ES-I3 (cell line): ENCODE measurements around the gene ERMP1.

Source experiments
- H3K36me3 ChIP-seq: 2 replicates; pipeline ENCODE4 v1.6.1; 2013; ENCODE audit warnings: mild to moderate bottlenecking, low read length, control low read depth, moderate library complexity; ENCODE audit not compliant: insufficient read depth
- H3K4me1 ChIP-seq: 2 replicates; pipeline ENCODE4 v1.6.1; 2013; ENCODE audit warnings: mild to moderate bottlenecking, control low read depth, low read length; ENCODE audit not compliant: insufficient read depth
- H3K9ac ChIP-seq: 2 replicates; pipeline ENCODE4 v1.6.1; 2013; ENCODE audit warnings: low read depth, mild to moderate bottlenecking, low read length, moderate library complexity
- H3K9me3 ChIP-seq: 2 replicates; pipeline ENCODE4 v1.6.1; 2013; ENCODE audit warnings: mild to moderate bottlenecking, low read length, moderate library complexity; ENCODE audit not compliant: control insufficient read depth, insufficient read depth

ERMP1 gene

DNA sequence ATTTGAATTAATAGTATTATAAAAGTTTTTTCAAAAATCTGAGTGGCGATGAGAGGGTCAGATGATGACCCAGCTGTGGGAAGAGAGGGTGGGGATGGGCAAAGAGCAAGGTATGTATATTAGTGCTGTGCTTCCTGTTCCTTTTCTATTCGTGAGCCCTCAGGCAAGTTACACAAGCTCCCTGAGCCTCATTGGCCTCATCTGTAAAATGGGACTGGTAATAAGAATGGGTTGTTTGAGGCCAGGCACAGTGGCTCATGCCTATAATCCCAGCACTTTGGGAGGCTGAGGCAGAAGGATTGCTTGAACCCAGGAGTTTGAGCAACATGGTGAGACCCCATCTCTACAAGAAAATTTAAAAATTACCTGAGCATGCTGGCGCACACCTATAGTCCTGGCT, 33.8 kb upstream of the ERMP1 start:
- H3K4me1 ChIP-seq: 0 out of 2 replicates have a peak, but pooled peaks cover 2% of the 10 kb centered on the region
- no peak overlapping the region for H3K9ac ChIP-seq
- H3K9me3 ChIP-seq: no peaks in the 10 kb centered on the region
- H3K36me3 ChIP-seq: no peaks in the 10 kb centered on the region

- Histone ChIP-seq H3K9ac (no peak overlapping the region), H3K9me3 (no peaks in the 10 kb centered on the region), H3K36me3 (no peaks in the 10 kb centered on the region), H3K4me1 (0 out of 2 replicates have a peak, but pooled peaks cover 2% of the 10 kb centered on the region)
These were observed 33.4 kb upstream of the ERMP1 start for GRCh38 chr9:5866272-5866671.

GRCh38 chr9:5864446-5864845, 31.5 kb upstream of the ERMP1 start:
- H3K4me1 ChIP-seq: 0 out of 2 replicates have a peak, but pooled peaks cover 2% of the 10 kb centered on the region
- no peaks in the 10 kb centered on the region for H3K9me3 ChIP-seq
- no peak overlapping the region for H3K9ac ChIP-seq
- H3K36me3 ChIP-seq: no peaks in the 10 kb centered on the region

DNA sequence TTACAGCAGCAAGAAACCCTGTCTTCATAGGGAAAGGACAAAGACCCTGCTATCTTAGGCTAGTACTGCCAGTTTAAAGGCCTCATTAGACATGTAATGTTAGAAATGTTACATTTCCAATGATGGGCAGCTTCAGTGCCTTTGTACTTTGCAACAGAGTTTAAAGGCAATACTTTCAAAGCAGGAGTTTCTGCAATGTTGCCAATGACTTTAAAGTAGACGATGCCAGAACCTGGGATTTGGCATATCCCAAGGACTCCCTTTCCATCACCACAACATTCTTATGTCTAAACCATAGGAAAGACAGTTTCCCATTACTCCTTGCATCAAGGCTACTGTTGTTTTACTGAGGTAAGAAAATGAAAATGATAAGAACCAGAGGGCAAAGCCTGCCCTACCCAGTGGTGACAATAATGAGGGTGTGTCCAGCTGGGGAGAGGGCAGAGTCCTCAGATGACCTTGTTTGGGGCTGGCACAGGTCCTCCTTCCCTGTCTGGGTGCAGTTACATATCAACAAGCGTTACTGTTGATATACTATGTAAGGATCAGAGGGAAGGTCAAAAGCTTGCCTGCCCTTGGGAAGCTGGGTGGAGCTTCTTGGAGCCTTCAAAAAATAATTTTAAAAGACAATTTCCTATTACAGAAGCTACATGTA, 30.3 kb upstream of the ERMP1 start:
- Histone ChIP-seq H3K36me3 (no peaks in the 10 kb centered on the region), H3K9ac (no peak overlapping the region), H3K9me3 (no peaks in the 10 kb centered on the region), H3K4me1 (0 out of 2 replicates have a peak, but pooled peaks cover 2% of the 10 kb centered on the region)

DNA sequence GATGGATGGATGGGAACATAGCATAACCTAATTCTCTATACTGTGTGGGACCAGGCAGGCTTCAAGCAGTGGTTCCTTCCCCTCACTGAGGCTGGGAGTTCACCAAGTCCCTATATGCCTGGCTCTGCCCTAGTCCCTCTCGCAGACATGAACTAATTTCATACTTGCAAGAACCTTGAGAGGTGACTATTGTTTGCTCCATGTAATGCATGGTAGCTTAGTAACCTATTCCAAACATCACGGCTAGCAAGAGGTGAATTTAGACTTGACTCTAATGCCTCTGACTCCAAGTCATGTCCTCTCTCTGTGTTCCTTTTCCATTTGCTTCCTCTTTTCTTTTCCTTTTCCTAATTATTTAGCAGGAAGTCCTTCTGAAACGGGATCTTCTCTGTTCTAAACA, 25.9 kb upstream of the ERMP1 start:
- H3K9me3 ChIP-seq: no peaks in the 10 kb centered on the region
- H3K4me1 ChIP-seq: no peaks in the 10 kb centered on the region
- H3K36me3 ChIP-seq: no peaks in the 10 kb centered on the region
- H3K9ac ChIP-seq: no peak overlapping the region

- no peaks in the 10 kb centered on the region for H3K9me3 ChIP-seq
- no peaks in the 10 kb centered on the region for H3K36me3 ChIP-seq
- H3K9ac ChIP-seq: no peak overlapping the region
- H3K4me1 ChIP-seq: no peaks in the 10 kb centered on the region
These were observed 25.0 kb upstream of the ERMP1 start for GRCh38 chr9:5857928-5858327.

DNA sequence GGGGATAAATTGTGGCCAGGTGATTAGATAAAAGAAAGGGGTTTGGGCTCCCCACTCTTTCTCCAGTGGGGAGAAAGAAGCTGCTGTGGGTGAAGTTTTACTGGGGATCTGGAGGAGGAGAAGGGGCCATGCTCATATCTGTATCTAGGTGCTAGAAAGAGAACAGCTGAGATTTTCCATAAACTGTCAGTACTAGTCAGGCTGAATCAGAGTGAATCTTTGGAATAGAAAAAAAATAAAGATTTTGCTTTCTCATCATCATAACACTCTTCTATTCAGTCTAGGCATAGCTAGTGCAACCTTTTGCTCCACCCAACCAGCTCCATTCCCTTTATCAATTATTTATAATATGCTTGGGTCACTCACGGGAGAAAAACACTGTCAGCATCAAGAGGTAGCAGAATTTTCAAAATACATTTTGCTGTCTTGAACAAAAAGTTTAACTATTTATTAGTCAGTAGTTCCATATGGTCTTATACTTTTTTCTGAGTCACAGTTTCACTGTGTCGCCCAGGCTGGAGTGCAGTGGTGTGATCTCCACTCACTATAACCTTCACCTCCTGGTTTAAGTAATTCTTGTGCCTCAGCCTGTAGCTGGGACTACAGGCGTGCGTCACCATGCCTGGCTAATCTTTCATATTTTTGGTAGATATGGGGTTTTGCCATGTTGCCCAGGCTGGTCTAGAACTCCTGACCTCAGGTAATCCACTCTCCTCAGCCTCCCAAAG, 21.3 kb upstream of the ERMP1 start:
- Histone ChIP-seq H3K4me1 (no peaks in the 10 kb centered on the region), H3K36me3 (no peaks in the 10 kb centered on the region), H3K9ac (no peak overlapping the region)

GRCh38 chr9:5853617-5854016, 20.7 kb upstream of the ERMP1 start:
- Histone ChIP-seq H3K9ac (no peak overlapping the region), H3K4me1 (no peaks in the 10 kb centered on the region), H3K36me3 (no peaks in the 10 kb centered on the region), H3K9me3 (no peaks in the 10 kb centered on the region)

More for the DNA sequence above, 21.3 kb upstream of the ERMP1 start:
- no peaks in the 10 kb centered on the region for H3K9me3 ChIP-seq

- no peaks in the 10 kb centered on the region for H3K36me3 ChIP-seq
- H3K4me1 ChIP-seq: no peaks in the 10 kb centered on the region
- no peaks in the 10 kb centered on the region for H3K9me3 ChIP-seq
- no peak overlapping the region for H3K9ac ChIP-seq
These were observed 20.1 kb upstream of the ERMP1 start for GRCh38 chr9:5852987-5853386.

DNA sequence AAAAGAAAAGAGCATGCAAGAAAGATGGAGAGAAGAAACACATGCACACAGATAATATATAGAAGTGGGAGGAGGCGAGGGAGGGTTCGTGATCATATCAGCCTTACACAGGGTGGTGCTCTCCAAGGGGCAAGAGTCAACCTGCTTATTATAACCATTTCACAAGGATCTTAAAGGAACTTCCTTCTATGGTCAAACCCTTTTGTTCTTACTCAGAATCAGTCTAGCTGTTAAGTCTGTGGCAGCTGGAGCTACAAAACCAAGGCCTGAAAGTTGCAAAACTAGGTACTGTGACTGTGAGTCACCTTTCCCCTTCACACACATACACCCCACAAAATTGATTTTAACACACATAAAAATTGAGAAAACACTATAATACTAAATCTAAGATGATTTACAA, 18.5 kb upstream of the ERMP1 start:
- no peaks in the 10 kb centered on the region for H3K9me3 ChIP-seq
- no peaks in the 10 kb centered on the region for H3K36me3 ChIP-seq
- no peaks in the 10 kb centered on the region for H3K4me1 ChIP-seq
- no peak overlapping the region for H3K9ac ChIP-seq

DNA sequence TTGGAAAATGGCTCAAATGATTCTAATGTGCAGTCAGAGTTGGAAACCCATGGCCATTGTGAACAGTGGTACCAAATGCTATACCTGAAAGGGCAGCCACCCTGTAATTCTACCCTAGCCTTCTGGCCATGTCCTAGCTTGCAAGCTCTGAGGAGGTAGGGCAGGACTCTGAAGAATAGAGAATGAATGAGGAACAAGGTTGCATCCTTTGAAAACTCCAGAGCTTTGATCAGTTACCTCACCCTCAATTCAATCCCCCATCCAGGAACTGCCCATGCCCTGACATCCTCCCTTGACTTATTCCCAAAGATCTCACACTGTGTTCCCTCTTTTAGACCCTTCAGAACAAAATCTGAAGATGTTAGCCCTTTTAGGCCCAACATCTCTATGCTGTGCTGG, 17.8 kb upstream of the ERMP1 start:
- no peaks in the 10 kb centered on the region for H3K4me1 ChIP-seq
- no peaks in the 10 kb centered on the region for H3K36me3 ChIP-seq
- no peak overlapping the region for H3K9ac ChIP-seq
- no peaks in the 10 kb centered on the region for H3K9me3 ChIP-seq

DNA sequence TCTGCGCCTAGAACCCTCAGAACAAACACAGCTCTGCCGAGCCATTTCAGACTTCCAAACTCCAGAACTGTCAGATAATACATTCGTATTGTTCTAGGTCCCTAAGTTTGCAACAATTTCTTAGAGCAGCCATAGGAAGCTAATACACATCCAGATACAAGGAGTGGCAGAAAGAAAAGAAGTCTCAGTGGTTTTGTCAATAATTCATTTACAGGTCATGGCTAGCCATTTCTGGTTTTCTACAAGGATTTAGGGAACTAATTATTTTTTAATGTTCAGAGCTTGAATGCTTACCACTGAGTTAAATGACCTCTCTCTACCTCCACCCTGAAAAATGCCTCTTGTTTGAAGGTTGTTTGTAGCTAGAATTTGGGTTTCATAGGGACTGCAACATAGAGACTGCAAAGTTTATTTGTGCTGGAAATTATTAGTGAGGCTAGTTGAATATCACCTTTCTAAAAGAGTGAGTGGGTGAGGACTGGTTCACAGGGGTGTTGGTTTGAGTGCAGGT, 15.5 kb upstream of the ERMP1 start:
- peaks cover 11% of the 10 kb centered on the region; the same call in 1 of the 2 replicates for H3K4me1 ChIP-seq

DNA sequence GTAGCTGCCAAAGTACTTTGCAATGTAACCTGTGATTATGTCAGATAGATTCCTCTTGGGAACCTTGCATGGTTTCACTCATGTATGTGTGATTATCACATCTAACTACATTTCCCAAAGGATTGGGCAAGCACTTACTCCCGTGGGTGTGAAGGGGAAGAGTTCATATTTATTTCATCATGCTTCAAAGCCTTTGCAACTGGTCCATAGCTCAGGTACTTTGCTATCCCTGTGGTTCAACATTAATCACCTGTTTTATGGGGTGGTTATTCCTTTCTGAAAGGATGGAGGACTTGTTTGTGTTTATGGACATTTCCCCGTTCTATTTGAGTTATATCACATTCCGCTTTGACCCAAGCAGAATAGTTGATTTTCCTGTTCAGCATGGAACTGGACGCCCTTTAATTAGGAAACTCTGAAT, 13.6 kb upstream of the ERMP1 start:
- no peaks in the 10 kb centered on the region; the same call in 1 of the 2 replicates for H3K9me3 ChIP-seq
- no peaks in the 10 kb centered on the region for H3K36me3 ChIP-seq
- peaks cover 13% of the 10 kb centered on the region; the same call in 1 of the 2 replicates for H3K4me1 ChIP-seq
- no peak overlapping the region for H3K9ac ChIP-seq

More for the DNA sequence above, 15.5 kb upstream of the ERMP1 start:
- H3K9ac ChIP-seq: no peak overlapping the region
- H3K36me3 ChIP-seq: no peaks in the 10 kb centered on the region
- no peaks in the 10 kb centered on the region for H3K9me3 ChIP-seq

DNA sequence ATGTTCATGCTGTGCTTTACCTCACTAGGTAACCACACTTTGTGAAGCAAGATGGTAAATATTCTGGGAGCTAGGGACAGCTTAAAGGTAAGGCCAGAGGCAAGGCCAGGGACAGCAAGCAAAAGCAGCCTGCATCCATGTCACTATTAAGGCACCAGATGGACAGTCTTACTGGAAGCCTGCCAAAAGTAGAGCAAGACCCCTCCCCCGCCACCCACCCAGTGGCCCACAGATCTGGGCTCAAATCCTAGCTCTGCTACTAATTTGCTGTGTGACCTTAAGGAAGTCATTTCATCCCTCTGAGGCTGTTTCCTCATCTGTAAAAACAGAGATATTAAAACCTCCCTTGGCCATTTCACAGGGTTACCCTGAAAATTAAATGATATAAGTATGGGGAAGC, 13.2 kb upstream of the ERMP1 start:
- H3K9ac ChIP-seq: no peak overlapping the region
- peaks cover 13% of the 10 kb centered on the region; the same call in 1 of the 2 replicates for H3K4me1 ChIP-seq
- no peaks in the 10 kb centered on the region; the same call in 1 of the 2 replicates for H3K9me3 ChIP-seq
- H3K36me3 ChIP-seq: no peaks in the 10 kb centered on the region

DNA sequence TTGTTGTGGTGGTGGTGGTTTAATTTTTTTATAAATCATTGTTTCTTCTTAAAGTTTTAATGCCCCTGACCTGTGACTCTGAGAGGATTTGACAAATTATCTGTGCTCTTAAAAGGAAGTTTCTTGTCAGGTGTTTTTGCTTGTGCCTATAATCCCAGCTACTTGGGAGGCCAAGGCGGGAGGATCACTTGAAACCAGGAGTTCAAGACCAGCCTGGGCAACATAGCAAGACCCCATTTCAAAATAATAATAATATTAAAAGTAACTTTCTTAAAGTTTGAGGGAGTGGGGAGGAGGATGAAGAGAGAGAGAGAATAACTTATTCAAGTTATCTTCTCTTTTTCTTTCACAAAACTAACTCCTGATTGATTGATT, 12.2 kb upstream of the ERMP1 start:
- H3K9ac ChIP-seq: no peak overlapping the region
- H3K9me3 ChIP-seq: no peaks in the 10 kb centered on the region; the same call in 1 of the 2 replicates
- no peaks in the 10 kb centered on the region for H3K36me3 ChIP-seq
- H3K4me1 ChIP-seq: peaks cover 13% of the 10 kb centered on the region; the same call in 1 of the 2 replicates
